Activated CD4-positive, alpha-beta T cell treated with anti-CD3 and anti-CD28 coated beads, Interleukin-2, amount 10 ng/mL, durations not matched to agents 7 days and 5 days (primary cell): ENCODE results near the gene CORO2A. TPM values are rescaled to one million over a fixed set of nuclear protein-coding genes. Genes with fewer than 3 reads are reported as not detected.

ENCODE experiments used
- CTCF ChIA-PET: fragments of 350-600 bp; sonication (Branson Sonifier 250); formaldehyde crosslinking; loops from one replicate; lab custom pipeline; 2021; ENCODE audit warnings: antibody characterized with exemption; lab: Charles Lee
- POLR2A ChIA-PET: fragments of 350-600 bp; sonication (Branson Sonifier 250); formaldehyde crosslinking; loops from one replicate; lab custom pipeline; 2021; ENCODE audit warnings: antibody characterized with exemption; lab: Charles Lee
- DNase-seq: peaks from one replicate; pipeline ENCODE4 v3.0.0-alpha.2; 2020
- H3K27ac Mint-ChIP-seq: one replicate; pipeline ENCODE4 v1.8.0; 2021; ENCODE audit warnings: mild to moderate bottlenecking, moderate library complexity, mixed read lengths
- H3K27me3 Mint-ChIP-seq: one replicate; pipeline ENCODE4 v1.8.0; 2021; ENCODE audit warnings: mixed read lengths
- H3K36me3 Mint-ChIP-seq: one replicate; pipeline ENCODE4 v1.8.0; 2021; ENCODE audit warnings: low read depth, mixed read lengths
- H3K4me1 Mint-ChIP-seq: one replicate; pipeline ENCODE4 v1.8.0; 2021; ENCODE audit warnings: mixed read lengths
- H3K4me3 Mint-ChIP-seq: one replicate; pipeline ENCODE4 v1.8.0; 2021; ENCODE audit warnings: mild to moderate bottlenecking, moderate library complexity, mixed read lengths
- H3K9me3 Mint-ChIP-seq: one replicate; pipeline ENCODE4 v1.8.0; 2021; ENCODE audit warnings: mixed read lengths
- total RNA-seq, 2 experiments: library from RNA; stranded (reverse); gene quantifications; one replicate each; pipeline ENCODE4 v1.2.3, GENCODE V29; 2021

CORO2A gene
- total RNA-seq, 2 experiments from 2014 or later, result 7.2 to 8.2 TPM

GRCh38 chr9:98157372-98157771 is 35.1 kb downstream of the CORO2A start:
- H3K27me3 Mint-ChIP-seq, result no peaks in the 10 kb centered on the region
- ChIA-PET POLR2A (no interaction called here), CTCF (interaction anchor here (1.1 kb wide), 1 partner anchor 8 kb away, joined by 3 read pairs; no protein-coding TSS in a partner anchor)
- H3K36me3 Mint-ChIP-seq, result no peaks in the 10 kb centered on the region
- no peak overlapping the region for H3K27ac Mint-ChIP-seq
- no peak for DNase-seq
- peaks cover 8% of the 10 kb centered on the region for H3K4me1 Mint-ChIP-seq
- H3K9me3 Mint-ChIP-seq, result no peaks in the 10 kb centered on the region
- H3K4me3 Mint-ChIP-seq, result no peak overlapping the region

- H3K27me3 Mint-ChIP-seq, result no peaks in the 10 kb centered on the region
- DNase-seq, result no peak
- H3K27ac Mint-ChIP-seq, result no peak overlapping the region
- POLR2A ChIA-PET, result no interaction called here
- H3K9me3 Mint-ChIP-seq, result no peaks in the 10 kb centered on the region
- no peak overlapping the region for H3K4me3 Mint-ChIP-seq
- peaks cover 8% of the 10 kb centered on the region for H3K4me1 Mint-ChIP-seq
- CTCF ChIA-PET, result interaction anchor here (0.6 to 1.1 kb wide), 3 partner anchors 56 to 172 kb away, joined by 3 to 4 read pairs (median 3); partner anchors contain the start of gene ANP32B
- no peaks in the 10 kb centered on the region for H3K36me3 Mint-ChIP-seq
Observed at GRCh38 chr9:98154678-98155077, 37.8 kb downstream of the CORO2A start.

GRCh38 chr9:98152526-98152925 is 39.9 kb downstream of the CORO2A start:
- no peak for DNase-seq
- ChIA-PET CTCF (no interaction called here), POLR2A (no interaction called here)
- H3K4me1 Mint-ChIP-seq, result peaks cover 2% of the 10 kb centered on the region
- H3K27ac Mint-ChIP-seq, result no peak overlapping the region
- H3K27me3 Mint-ChIP-seq, result no peaks in the 10 kb centered on the region
- no peak overlapping the region for H3K4me3 Mint-ChIP-seq
- no peaks in the 10 kb centered on the region for H3K9me3 Mint-ChIP-seq
- H3K36me3 Mint-ChIP-seq, result no peaks in the 10 kb centered on the region

GRCh38 chr9:98150721-98151120 is 41.7 kb downstream of the CORO2A start:
- no peak for DNase-seq
- CTCF ChIA-PET, result no interaction called here
- Mint-ChIP-seq H3K27ac (no peak overlapping the region), H3K9me3 (no peaks in the 10 kb centered on the region), H3K27me3 (no peaks in the 10 kb centered on the region), H3K4me1 (peaks cover 2% of the 10 kb centered on the region), H3K36me3 (no peaks in the 10 kb centered on the region), H3K4me3 (no peak overlapping the region)
- POLR2A ChIA-PET, result no interaction called here

- H3K4me1 Mint-ChIP-seq, result peaks cover 2% of the 10 kb centered on the region
- no peak overlapping the region for H3K4me3 Mint-ChIP-seq
- ChIA-PET CTCF (interaction anchor here (1.0 to 1.5 kb wide), 2 partner anchors 31 to 52 kb away, joined by 3 to 4 read pairs; partner anchors contain the start of gene TRIM14), POLR2A (no interaction called here)
- no peaks in the 10 kb centered on the region for H3K9me3 Mint-ChIP-seq
- H3K36me3 Mint-ChIP-seq, result no peaks in the 10 kb centered on the region
- H3K27ac Mint-ChIP-seq, result no peak overlapping the region
- H3K27me3 Mint-ChIP-seq, result no peaks in the 10 kb centered on the region
- no peak for DNase-seq
Observed at GRCh38 chr9:98150164-98150563, 42.3 kb downstream of the CORO2A start.

- ChIA-PET POLR2A (no interaction called here), CTCF (interaction anchor here (1.0 to 1.5 kb wide), 3 partner anchors 8 to 53 kb away, joined by 3 to 4 read pairs (median 3); partner anchors contain the start of gene TRIM14)
- no peak overlapping the region for H3K27ac Mint-ChIP-seq
- H3K27me3 Mint-ChIP-seq, result no peaks in the 10 kb centered on the region
- no peak for DNase-seq
- H3K4me1 Mint-ChIP-seq, result peaks cover 2% of the 10 kb centered on the region
- no peaks in the 10 kb centered on the region for H3K36me3 Mint-ChIP-seq
- H3K9me3 Mint-ChIP-seq, result no peaks in the 10 kb centered on the region
- no peak overlapping the region for H3K4me3 Mint-ChIP-seq
Observed at GRCh38 chr9:98149422-98149821, 43.0 kb downstream of the CORO2A start.

- H3K4me3 Mint-ChIP-seq, result no peak overlapping the region
- no peak for DNase-seq
- H3K36me3 Mint-ChIP-seq, result no peaks in the 10 kb centered on the region
- no peaks in the 10 kb centered on the region for H3K27me3 Mint-ChIP-seq
- H3K4me1 Mint-ChIP-seq, result peaks cover 2% of the 10 kb centered on the region
- POLR2A ChIA-PET, result no interaction called here
- peak overlapping the region; percentile 39 for H3K27ac Mint-ChIP-seq
- CTCF ChIA-PET, result interaction anchor here (1.0 to 1.6 kb wide), 4 partner anchors 9 to 54 kb away, joined by 3 to 4 read pairs (median 4); no protein-coding TSS in a partner anchor
- H3K9me3 Mint-ChIP-seq, result no peaks in the 10 kb centered on the region
Observed at GRCh38 chr9:98148486-98148885, 44.0 kb downstream of the CORO2A start.

- H3K9me3 Mint-ChIP-seq, result no peaks in the 10 kb centered on the region
- no peaks in the 10 kb centered on the region for H3K36me3 Mint-ChIP-seq
- no peaks in the 10 kb centered on the region for H3K27me3 Mint-ChIP-seq
- H3K27ac Mint-ChIP-seq, result no peak overlapping the region
- no peak overlapping the region for H3K4me3 Mint-ChIP-seq
- ChIA-PET CTCF (interaction anchor here (1.2 to 1.6 kb wide), 2 partner anchors 19 to 50 kb away, joined by 4 read pairs; no protein-coding TSS in a partner anchor), POLR2A (no interaction called here)
- H3K4me1 Mint-ChIP-seq, result peaks cover 2% of the 10 kb centered on the region
- no peak for DNase-seq
Observed at GRCh38 chr9:98147582-98147981, 44.9 kb downstream of the CORO2A start.

GRCh38 chr9:98146101-98146991 is 46.1 kb downstream of the CORO2A start:
- H3K4me3 Mint-ChIP-seq, result no peak overlapping the region
- peaks cover 2% of the 10 kb centered on the region for H3K4me1 Mint-ChIP-seq
- no peaks in the 10 kb centered on the region for H3K36me3 Mint-ChIP-seq
- H3K27me3 Mint-ChIP-seq, result no peaks in the 10 kb centered on the region
- DNase-seq, result no peak
- H3K9me3 Mint-ChIP-seq, result no peaks in the 10 kb centered on the region
- CTCF ChIA-PET, result interaction anchor here (1.3 kb wide), 1 partner anchor 20 kb away, joined by 3 read pairs; no protein-coding TSS in a partner anchor
- H3K27ac Mint-ChIP-seq, result no peak overlapping the region
- POLR2A ChIA-PET, result no interaction called here

GRCh38 chr9:98144631-98145030 is 47.8 kb downstream of the CORO2A start:
- H3K9me3 Mint-ChIP-seq, result no peaks in the 10 kb centered on the region
- no peak overlapping the region for H3K27ac Mint-ChIP-seq
- ChIA-PET CTCF (interaction anchor here (1.0 to 1.3 kb wide), 2 partner anchors 18 to 20 kb away, joined by 3 read pairs; no protein-coding TSS in a partner anchor), POLR2A (no interaction called here)
- no peaks in the 10 kb centered on the region for H3K27me3 Mint-ChIP-seq
- H3K36me3 Mint-ChIP-seq, result no peaks in the 10 kb centered on the region
- DNase-seq, result no peak
- H3K4me3 Mint-ChIP-seq, result no peak overlapping the region
- peaks cover 2% of the 10 kb centered on the region for H3K4me1 Mint-ChIP-seq

GRCh38 chr9:98144076-98144475 is 48.4 kb downstream of the CORO2A start:
- POLR2A ChIA-PET, result no interaction called here
- no peak for DNase-seq
- no peaks in the 10 kb centered on the region for H3K36me3 Mint-ChIP-seq
- H3K9me3 Mint-ChIP-seq, result no peaks in the 10 kb centered on the region
- peaks cover 2% of the 10 kb centered on the region for H3K4me1 Mint-ChIP-seq
- H3K27ac Mint-ChIP-seq, result no peak overlapping the region
- no peak overlapping the region for H3K4me3 Mint-ChIP-seq
- CTCF ChIA-PET, result interaction anchor here (1.0 kb wide), 1 partner anchor 19 kb away, joined by 3 read pairs; no protein-coding TSS in a partner anchor
- H3K27me3 Mint-ChIP-seq, result no peaks in the 10 kb centered on the region

GRCh38 chr9:98142925-98143481 is 49.4 kb downstream of the CORO2A start:
- Mint-ChIP-seq H3K27ac (no peak overlapping the region), H3K9me3 (no peaks in the 10 kb centered on the region), H3K4me3 (no peak overlapping the region), H3K4me1 (no peaks in the 10 kb centered on the region), H3K36me3 (no peaks in the 10 kb centered on the region), H3K27me3 (no peaks in the 10 kb centered on the region)
- DNase-seq, result no peak
- CTCF ChIA-PET, result no interaction called here
- POLR2A ChIA-PET, result no interaction called here
